Measurements from ENCODE around the gene FCGR3B.
"Not testable (repeated sequence)": the region's sequence is repeated elsewhere in the genome, so short reads cannot be mapped to it uniquely, and the experiment has no call there.

DNA sequence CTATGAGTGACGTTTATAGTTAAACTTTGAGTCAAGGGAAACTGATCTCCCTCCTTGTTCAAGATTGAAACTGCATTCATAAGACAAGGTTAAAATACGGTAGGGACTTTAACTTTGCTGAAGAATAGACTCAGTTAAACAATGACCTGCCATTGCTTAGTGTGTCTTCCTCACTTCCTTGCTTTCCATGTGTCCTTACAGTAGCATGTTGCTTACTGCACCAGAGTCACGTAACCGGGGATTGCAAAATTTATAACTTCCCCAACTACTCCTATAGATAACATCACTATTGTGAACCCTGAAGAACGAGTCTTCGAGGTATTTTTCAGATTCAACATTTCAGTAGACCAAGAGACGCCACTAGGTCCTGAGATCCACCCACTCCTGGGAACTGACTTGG, 22.6 kb upstream of the FCGR3B start:
- TF ChIP-seq, protein P1, sequence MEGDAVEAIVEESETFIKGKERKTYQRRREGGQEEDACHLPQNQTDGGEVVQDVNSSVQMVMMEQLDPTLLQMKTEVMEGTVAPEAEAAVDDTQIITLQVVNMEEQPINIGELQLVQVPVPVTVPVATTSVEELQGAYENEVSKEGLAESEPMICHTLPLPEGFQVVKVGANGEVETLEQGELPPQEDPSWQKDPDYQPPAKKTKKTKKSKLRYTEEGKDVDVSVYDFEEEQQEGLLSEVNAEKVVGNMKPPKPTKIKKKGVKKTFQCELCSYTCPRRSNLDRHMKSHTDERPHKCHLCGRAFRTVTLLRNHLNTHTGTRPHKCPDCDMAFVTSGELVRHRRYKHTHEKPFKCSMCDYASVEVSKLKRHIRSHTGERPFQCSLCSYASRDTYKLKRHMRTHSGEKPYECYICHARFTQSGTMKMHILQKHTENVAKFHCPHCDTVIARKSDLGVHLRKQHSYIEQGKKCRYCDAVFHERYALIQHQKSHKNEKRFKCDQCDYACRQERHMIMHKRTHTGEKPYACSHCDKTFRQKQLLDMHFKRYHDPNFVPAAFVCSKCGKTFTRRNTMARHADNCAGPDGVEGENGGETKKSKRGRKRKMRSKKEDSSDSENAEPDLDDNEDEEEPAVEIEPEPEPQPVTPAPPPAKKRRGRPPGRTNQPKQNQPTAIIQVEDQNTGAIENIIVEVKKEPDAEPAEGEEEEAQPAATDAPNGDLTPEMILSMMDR (conservative IDR thresholded peaks at IDR 0.05; ENCODE audit: low read depth, low read length), result not testable (repeated sequence)
- TF ChIP-seq EZH2phosphoT487 (IDR thresholded peaks at IDR 0.05; ENCODE audit: borderline replicate concordance, low read length); EZH2 (IDR thresholded peaks at IDR 0.05; ENCODE audit: low read length, unreplicated experiment): not testable (repeated sequence)
